ENCODE results near the gene PRELID3B.

The PRELID3B gene

DNA sequence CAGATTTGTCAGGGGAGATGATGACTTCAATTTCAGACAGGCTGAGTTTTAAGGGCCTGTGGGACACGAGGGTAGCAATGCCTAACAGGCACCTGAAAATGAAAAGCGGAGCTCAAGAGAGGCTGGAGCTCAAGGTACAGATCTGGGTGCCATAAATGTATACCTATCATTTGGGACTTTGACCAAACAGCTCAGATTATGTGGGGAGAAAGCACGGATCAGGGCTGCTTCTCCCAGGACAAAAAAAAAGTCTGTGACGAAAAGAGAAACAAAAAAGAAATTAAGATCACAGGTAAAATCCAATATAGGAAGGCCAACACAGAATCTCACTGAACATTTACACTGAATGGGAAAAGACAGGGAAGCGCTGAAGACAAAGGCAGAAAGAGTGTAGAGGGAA is 1.9 kb downstream of the PRELID3B start:
- peaks cover 51% of the 10 kb centered on the region for H3K36me3 ChIP-seq
- no peaks in the 10 kb centered on the region for H3K27me3 ChIP-seq
- peak overlapping the region; percentile 95; the same call in 1 of the 2 replicates for H3K4me3 ChIP-seq
- peak overlapping the region; percentile 89 for H3K4me2 ChIP-seq
- no peak overlapping the region for H3K27ac ChIP-seq
- H4K20me1 ChIP-seq, result peaks cover 63% of the 10 kb centered on the region
- no peak for TF ChIP-seq Cebpa-rat (IDR thresholded peaks at IDR 0.05)
- peak overlapping the region; percentile 43 for H3K9ac ChIP-seq
- no peaks in the 10 kb centered on the region for H3K9me3 ChIP-seq
- peaks cover 51% of the 10 kb centered on the region for H3K4me1 ChIP-seq

DNA sequence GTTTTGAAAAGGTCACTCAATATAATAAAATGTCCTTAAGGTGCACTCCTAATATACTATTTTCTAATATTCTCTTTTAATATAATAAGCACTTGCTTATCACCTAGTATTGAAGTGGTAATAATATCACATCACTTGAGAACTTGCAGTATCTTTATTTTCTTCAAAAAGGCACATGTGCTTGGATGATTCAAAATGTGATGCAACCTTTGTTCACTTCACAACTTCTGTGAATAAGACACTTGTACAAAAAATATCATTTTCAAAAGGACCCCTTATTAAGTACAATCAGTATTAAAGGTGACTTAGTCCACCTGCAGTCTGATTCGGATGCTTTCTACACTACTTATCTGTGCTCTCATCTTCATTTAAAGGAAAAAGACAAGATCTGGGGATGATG is 3.4 kb downstream of the PRELID3B start:
- H3K27me3 ChIP-seq, result no peaks in the 10 kb centered on the region
- H3K9me3 ChIP-seq, result no peaks in the 10 kb centered on the region
- H3K27ac ChIP-seq, result no peak overlapping the region
- no peak for TF ChIP-seq Cebpa-rat (IDR thresholded peaks at IDR 0.05)
- H3K9ac ChIP-seq, result no peak overlapping the region
- no peak overlapping the region for H3K4me3 ChIP-seq
- peaks cover 68% of the 10 kb centered on the region for H4K20me1 ChIP-seq
- H3K4me1 ChIP-seq, result peaks cover 47% of the 10 kb centered on the region
- peaks cover 65% of the 10 kb centered on the region for H3K36me3 ChIP-seq
- H3K4me2 ChIP-seq, result peak overlapping the region; percentile 89; the same call in 1 of the 2 replicates

DNA sequence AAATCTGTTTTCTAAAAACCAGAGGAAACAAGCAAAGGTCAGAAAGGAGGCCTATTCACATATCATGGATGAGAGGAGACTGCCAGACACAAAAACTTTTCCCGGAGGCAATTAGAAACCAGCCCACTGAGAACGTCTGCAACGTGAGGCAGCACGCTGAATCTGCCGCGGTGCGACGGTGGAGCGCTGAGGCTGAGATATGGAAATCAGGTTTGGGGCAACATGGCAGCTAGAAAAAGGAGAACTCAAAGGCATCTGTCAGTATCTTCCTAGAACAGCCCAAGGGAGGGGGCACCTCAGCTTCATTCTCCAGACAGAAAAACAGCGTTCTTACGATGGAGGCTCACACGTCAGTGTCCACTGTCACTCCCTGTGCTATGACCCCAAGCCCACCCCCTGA is 5.2 kb downstream of the PRELID3B start:
- H3K27me3 ChIP-seq, result no peaks in the 10 kb centered on the region
- no peak overlapping the region for H3K4me3 ChIP-seq
- peaks cover 67% of the 10 kb centered on the region for H4K20me1 ChIP-seq
- H3K9ac ChIP-seq, result no peak overlapping the region
- no peak overlapping the region for H3K27ac ChIP-seq
- peaks cover 44% of the 10 kb centered on the region for H3K4me1 ChIP-seq
- H3K4me2 ChIP-seq, result no peak overlapping the region
- no peak for TF ChIP-seq Cebpa-rat (IDR thresholded peaks at IDR 0.05)
- peaks cover 74% of the 10 kb centered on the region for H3K36me3 ChIP-seq
- H3K9me3 ChIP-seq, result no peaks in the 10 kb centered on the region

DNA sequence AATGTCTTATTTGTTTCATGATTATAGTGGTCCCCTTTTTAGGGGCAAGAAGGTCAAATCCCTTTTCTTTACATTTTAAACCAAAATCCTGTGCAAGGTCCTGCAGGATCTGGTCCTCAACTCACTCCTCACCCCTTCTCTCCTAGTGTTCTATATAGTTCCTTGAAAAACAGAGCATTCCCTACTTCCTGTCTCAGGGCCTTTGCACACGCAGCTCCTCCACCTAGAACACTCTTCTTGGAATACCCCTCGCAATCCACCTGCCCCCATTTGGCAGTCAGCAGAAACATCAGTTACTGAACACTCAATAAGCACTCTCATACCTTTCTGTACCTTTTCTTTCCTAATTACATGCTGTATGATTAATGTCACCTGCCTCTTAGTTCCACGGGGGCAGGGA is 7.2 kb downstream of the PRELID3B start:
- TF ChIP-seq Cebpa-rat (IDR thresholded peaks at IDR 0.05), result no peak
- peaks cover 56% of the 10 kb centered on the region for H4K20me1 ChIP-seq
- H3K27ac ChIP-seq, result no peak overlapping the region
- no peak overlapping the region for H3K4me2 ChIP-seq
- H3K9me3 ChIP-seq, result no peaks in the 10 kb centered on the region
- H3K9ac ChIP-seq, result no peak overlapping the region
- H3K36me3 ChIP-seq, result peaks cover 64% of the 10 kb centered on the region
- no peaks in the 10 kb centered on the region for H3K27me3 ChIP-seq
- H3K4me1 ChIP-seq, result peaks cover 41% of the 10 kb centered on the region
- H3K4me3 ChIP-seq, result no peak overlapping the region

DNA sequence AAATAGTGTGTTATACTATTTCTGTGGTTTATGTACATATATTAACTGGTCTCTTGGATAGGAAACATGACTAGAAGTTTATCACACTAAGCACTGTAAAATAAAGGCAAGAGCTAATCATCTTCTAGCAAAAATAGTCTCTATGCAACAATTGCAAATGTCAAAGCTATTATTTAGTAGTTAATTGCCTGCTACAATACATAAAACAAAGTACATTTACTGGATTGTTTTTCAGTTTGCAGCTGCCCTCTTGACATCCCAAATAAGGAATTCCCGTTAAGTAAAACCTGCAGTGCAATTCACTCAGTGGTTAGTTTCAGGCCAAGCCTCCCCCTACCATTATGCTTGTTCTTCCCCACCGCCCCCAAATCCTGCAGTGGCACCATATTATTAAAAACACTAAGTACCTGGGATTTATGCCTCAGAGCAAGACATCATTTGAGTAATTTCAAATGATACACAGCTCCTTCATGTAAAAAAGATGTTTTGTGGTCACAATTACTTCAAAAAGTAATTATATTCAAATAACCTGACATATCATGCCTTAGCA is 8.9 kb downstream of the PRELID3B start:
- Histone ChIP-seq H3K27ac (no peak overlapping the region), H3K4me1 (peaks cover 41% of the 10 kb centered on the region), H3K4me3 (no peak overlapping the region), H3K9me3 (no peaks in the 10 kb centered on the region), H3K9ac (no peak overlapping the region), H3K36me3 (peaks cover 68% of the 10 kb centered on the region), H3K4me2 (no peak overlapping the region), H4K20me1 (peaks cover 56% of the 10 kb centered on the region), H3K27me3 (no peaks in the 10 kb centered on the region)
- no peak for TF ChIP-seq Cebpa-rat (IDR thresholded peaks at IDR 0.05)

DNA sequence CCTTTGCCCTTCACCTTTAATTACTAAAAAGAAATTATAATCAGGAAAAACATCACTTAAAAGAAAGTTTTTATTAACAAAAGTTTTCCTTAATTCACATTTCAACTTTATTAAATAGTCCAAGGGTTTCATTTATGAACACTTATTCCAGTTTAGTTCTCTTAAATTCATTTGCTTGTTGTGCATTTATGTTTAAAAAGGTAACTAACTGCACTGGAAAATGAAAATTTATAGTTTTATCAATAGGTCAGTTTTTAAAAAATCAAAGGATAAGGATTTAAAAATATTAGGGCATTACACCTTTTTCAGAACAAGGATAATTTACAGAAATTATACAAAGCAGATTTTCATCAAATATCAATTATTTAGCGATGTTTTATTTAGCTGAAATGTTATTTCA is 9.5 kb downstream of the PRELID3B start:
- Histone ChIP-seq H3K9me3 (no peaks in the 10 kb centered on the region), H3K4me3 (peak overlapping the region; percentile 78), H3K36me3 (peaks cover 68% of the 10 kb centered on the region), H3K27ac (peak overlapping the region; percentile 96), H3K4me1 (peaks cover 42% of the 10 kb centered on the region), H3K9ac (peak overlapping the region; percentile 93), H3K4me2 (peak overlapping the region; percentile 92), H3K27me3 (no peaks in the 10 kb centered on the region), H4K20me1 (peaks cover 56% of the 10 kb centered on the region)
- TF ChIP-seq Cebpa-rat (IDR thresholded peaks at IDR 0.05), result no peak

DNA sequence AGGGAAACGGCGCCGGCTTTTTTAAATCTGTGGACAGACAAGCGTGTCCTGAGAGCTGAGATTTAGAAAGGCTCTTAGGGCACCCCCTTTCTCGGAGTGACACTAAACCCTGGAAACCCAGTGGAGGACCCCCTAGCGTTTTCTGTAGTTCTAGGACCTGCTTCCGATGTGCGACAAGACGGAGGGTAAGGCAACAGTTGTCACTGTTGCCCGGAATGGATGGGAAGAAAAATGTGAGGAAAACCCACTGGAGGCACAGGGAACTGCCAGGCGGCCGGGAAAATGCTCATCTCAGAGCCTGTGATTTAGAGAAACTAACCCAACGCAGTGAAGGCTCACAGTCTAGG is 9.9 kb downstream of the PRELID3B start:
- no peaks in the 10 kb centered on the region for H3K27me3 ChIP-seq
- H3K27ac ChIP-seq, result peak overlapping the region; percentile 96
- peaks cover 56% of the 10 kb centered on the region for H4K20me1 ChIP-seq
- no peaks in the 10 kb centered on the region for H3K9me3 ChIP-seq
- H3K4me3 ChIP-seq, result peak overlapping the region; percentile 78
- peaks cover 42% of the 10 kb centered on the region for H3K4me1 ChIP-seq
- H3K9ac ChIP-seq, result peak overlapping the region; percentile 93
- peaks cover 68% of the 10 kb centered on the region for H3K36me3 ChIP-seq
- TF ChIP-seq Cebpa-rat (IDR thresholded peaks at IDR 0.05), result no peak
- H3K4me2 ChIP-seq, result peak overlapping the region; percentile 92

DNA sequence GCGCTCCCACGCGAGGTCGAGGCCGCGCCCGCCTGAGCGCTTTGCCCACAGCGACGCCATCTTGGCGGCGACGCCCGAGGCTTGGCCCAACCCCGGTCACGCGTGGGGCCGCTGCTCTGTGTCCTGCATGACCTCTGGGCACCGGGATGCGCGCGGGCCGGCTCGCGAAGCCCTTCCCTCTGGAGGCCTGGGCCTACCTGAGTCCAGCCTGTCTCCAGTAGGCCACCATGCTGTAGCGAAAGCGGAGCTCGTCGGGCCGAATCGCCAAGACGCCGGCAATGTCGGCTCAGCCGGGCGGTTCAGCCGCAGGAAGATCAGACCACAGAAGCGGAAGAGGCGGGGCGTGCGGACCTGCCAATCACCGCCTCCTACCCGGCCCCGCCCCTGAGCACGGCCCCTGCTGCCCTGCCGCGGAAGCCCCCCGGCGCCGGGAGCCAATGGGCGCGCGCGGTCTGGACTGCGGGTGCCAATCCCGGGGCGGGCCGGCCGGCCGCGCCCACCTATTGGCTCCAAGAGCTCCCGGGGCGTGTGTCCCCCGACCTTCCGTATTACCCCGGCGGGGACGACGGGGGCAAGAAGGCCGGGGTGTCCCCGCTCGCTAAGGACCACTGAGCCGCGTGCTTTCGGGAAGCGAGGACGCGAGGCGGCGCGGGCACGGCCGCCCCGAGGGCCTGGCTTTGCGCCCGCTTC is 10.4 kb downstream of the PRELID3B start, which contains the start of gene ATP5F1E:
ATP5F1E (minus strand) TSS at position 313 of the 690 bp plus-strand sequence; CDS start at position 229, 84 bp downstream.
- H3K9me3 ChIP-seq, result no peaks in the 10 kb centered on the region
- H3K36me3 ChIP-seq, result peaks cover 68% of the 10 kb centered on the region
- no peak for TF ChIP-seq Cebpa-rat (IDR thresholded peaks at IDR 0.05)
- peak within 1 kb of the TSS; percentile 96 for H3K27ac ChIP-seq
- H3K4me3 ChIP-seq, result peak within 1 kb of the TSS; percentile 78
- peaks cover 42% of the 10 kb centered on the region for H3K4me1 ChIP-seq
- peak within 1 kb of the TSS; percentile 92 for H3K4me2 ChIP-seq
- peaks cover 56% of the 10 kb centered on the region for H4K20me1 ChIP-seq
- H3K27me3 ChIP-seq, result no peaks in the 10 kb centered on the region
- peak within 1 kb of the TSS; percentile 93 for H3K9ac ChIP-seq

DNA sequence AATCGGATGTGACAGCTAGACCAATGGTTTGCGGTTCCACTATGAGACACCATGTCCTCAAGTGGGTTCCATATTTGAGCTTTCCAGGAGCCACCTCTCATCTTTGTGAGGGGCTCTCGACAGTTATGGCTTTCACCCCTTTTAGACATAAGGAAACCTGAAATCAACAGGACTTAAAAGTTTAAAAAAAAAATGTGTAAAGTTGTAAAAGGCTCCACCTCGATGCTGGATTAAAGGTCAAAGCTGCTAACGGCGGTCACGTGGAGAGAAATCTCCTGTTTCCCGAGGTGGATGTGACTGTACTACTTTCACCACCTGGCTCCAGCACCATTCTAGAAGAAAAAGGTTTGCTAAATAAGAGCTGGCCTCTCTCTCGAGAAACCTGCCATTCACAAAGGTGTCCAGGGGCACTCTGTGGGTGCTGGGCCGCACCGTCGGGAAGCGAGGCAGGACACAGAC is 11.0 kb downstream of the PRELID3B start:
- H3K9me3 ChIP-seq, result no peaks in the 10 kb centered on the region
- peak overlapping the region; percentile 96 for H3K27ac ChIP-seq
- H3K9ac ChIP-seq, result peak overlapping the region; percentile 93
- H3K4me1 ChIP-seq, result peaks cover 42% of the 10 kb centered on the region
- peaks cover 68% of the 10 kb centered on the region for H3K36me3 ChIP-seq
- peaks cover 58% of the 10 kb centered on the region for H4K20me1 ChIP-seq
- peak overlapping the region; percentile 81 for H3K4me2 ChIP-seq
- TF ChIP-seq Cebpa-rat (IDR thresholded peaks at IDR 0.05), result no peak
- peak overlapping the region; percentile 78 for H3K4me3 ChIP-seq
- H3K27me3 ChIP-seq, result no peaks in the 10 kb centered on the region

DNA sequence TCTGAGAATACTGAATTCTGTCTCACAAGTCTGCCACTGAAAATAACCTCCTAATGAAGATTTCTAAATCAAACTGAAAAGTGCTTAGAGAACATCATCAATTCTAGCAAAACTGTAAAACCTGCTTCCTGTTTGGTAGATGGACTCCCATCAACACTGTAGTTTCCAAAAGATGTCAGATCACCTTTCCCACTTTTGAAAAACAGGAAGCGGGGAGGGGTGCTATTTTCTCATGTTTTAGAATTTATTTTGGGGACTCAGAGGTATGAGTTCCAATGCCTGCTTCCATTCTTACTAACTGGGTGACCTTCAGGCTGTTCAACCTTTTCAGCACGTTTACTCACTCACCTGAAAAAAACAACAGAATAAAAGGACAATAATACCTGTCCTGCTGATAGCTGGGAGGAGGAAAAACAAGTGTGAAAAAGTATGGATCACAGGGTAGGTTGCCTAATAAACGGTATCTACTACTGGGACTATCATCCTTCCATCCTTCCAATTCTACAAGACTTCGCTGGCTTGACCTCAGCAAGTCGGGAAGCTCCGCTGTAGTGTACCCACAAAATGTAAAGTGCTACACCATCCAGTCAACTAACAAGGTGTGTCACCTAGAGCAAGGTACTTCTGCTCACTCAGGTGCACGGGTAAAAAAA is 11.5 kb downstream of the PRELID3B start:
- Histone ChIP-seq H3K9me3 (no peaks in the 10 kb centered on the region), H3K9ac (peak overlapping the region; percentile 93; the same call in 1 of the 2 replicates), H4K20me1 (peaks cover 60% of the 10 kb centered on the region), H3K27me3 (no peaks in the 10 kb centered on the region), H3K27ac (0 out of 2 replicates have a peak overlapping the region, but pooled peaks have one; percentile 96), H3K4me3 (peak overlapping the region; percentile 78), H3K4me2 (peak overlapping the region; percentile 81), H3K36me3 (peaks cover 68% of the 10 kb centered on the region), H3K4me1 (peaks cover 42% of the 10 kb centered on the region)
- TF ChIP-seq Cebpa-rat (IDR thresholded peaks at IDR 0.05), result no peak
